ENCODE results near the gene CTIF. TPM values are rescaled to one million over a fixed set of nuclear protein-coding genes. Genes with fewer than 3 reads are reported as not detected.

The CTIF gene
- total and polyA plus RNA-seq, 4 donors, result 10.6 to 26.7 (median 12.3) TPM

- no peak for DNase-seq (ENCODE audit: low spot score)
- H3K9me3 ChIP-seq (ENCODE audit: control insufficient read depth in 4 of 4, low read length in 3 of 4), result no peaks in the 10 kb centered on the region
These were observed 323.9 kb downstream of the CTIF start for GRCh38 chr18:48862678-48863270.

More at GRCh38 chr18:48862678-48863270, 323.9 kb downstream of the CTIF start:
- no peak for TF ChIP-seq JUND (IDR thresholded peaks at IDR 0.05)
- TF ChIP-seq ATF3 (IDR thresholded peaks at IDR 0.05), result no peak
- no peak for TF ChIP-seq TAF1 (conservative IDR thresholded peaks at IDR 0.05)
- no peak for TF ChIP-seq ZBTB33 (IDR thresholded peaks at IDR 0.05)
- no peak for TF ChIP-seq RXRA (IDR thresholded peaks at IDR 0.05)
- no peak for TF ChIP-seq CTCF (IDR thresholded peaks at IDR 0.05; ENCODE audit: low read depth, low read length, missing input control)
- no peak for TF ChIP-seq GABPA (IDR thresholded peaks at IDR 0.05 in 1 of 2, conservative IDR thresholded peaks at IDR 0.05 in 1 of 2)
- no peak for TF ChIP-seq REST (IDR thresholded peaks at IDR 0.05)
- TF ChIP-seq MAX (IDR thresholded peaks at IDR 0.05), result no peak
- 89% methylated on average over 22 of the region's 22 CpGs for whole genome bisulfite sequencing
- Histone ChIP-seq H3K4me3 (ENCODE audit: low read depth in 1 of 3, low read length in 3 of 3) (no peak overlapping the region), H3K27ac (ENCODE audit: low read depth in 1 of 2, low read length in 2 of 2) (no peak overlapping the region), H3K9ac (ENCODE audit: low read depth in 1 of 2, low read length in 2 of 2) (no peak overlapping the region), H3K27me3 (ENCODE audit: control insufficient read depth in 4 of 4, insufficient read depth in 4 of 4, low read length in 3 of 4) (no peaks in the 10 kb centered on the region), H3K36me3 (ENCODE audit: control insufficient read depth in 4 of 4, insufficient read depth in 3 of 4, low read depth in 1 of 4, low read length in 3 of 4) (peaks cover 0 to 15% (median 2%) of the 10 kb centered on the region in 4 donors), H3K4me1 (ENCODE audit: control insufficient read depth in 4 of 4, insufficient read depth in 4 of 4, low read length in 3 of 4) (no peaks in the 10 kb centered on the region)

Data from liver (tissue), 9 donors.